DLD1 (cell line): ENCODE results near the gene NFATC3.

Source experiments
- in situ Hi-C: cut with HindIII; loops from 2 replicates; pipeline ENCODE4 v1.10.0; 2017; ENCODE audit warnings: low sequenced_read_pairs

Gene NFATC3

DNA sequence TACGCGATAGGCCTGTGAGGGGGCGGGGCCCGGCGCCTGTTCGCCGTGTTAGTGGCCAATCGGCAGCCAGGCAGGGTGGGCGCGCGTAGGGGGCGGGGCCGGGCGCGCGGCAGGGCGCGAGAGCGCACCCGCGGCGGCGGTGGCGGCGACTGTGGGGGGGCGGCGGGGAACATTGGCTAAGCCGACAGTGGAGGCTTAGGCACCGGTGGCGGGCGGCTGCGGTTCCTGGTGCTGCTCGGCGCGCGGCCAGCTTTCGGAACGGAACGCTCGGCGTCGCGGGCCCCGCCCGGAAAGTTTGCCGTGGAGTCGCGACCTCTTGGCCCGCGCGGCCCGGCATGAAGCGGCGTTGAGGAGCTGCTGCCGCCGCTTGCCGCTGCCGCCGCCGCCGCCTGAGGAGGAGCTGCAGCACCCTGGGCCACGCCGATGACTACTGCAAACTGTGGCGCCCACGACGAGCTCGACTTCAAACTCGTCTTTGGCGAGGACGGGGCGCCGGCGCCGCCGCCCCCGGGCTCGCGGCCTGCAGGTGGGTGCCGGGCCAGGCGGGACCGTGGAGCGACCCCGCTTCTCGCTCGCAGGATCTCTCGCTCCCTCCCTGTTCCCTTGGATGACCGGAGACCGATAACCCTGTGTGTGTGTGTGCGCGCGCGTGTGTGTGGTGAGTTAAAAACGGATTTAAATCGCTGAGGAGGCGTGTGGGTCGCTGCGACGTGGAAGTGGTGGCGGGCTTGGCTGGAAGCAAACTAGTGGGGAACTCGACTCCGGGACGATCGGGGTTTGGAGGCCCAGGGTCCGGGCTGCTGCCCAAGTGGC, at the start of gene NFATC3:
NFATC3 (plus strand) TSS at position 112 of the 813 bp plus-strand sequence; CDS start at position 424, 312 bp downstream.
- in situ Hi-C loops = no loop called here

DNA sequence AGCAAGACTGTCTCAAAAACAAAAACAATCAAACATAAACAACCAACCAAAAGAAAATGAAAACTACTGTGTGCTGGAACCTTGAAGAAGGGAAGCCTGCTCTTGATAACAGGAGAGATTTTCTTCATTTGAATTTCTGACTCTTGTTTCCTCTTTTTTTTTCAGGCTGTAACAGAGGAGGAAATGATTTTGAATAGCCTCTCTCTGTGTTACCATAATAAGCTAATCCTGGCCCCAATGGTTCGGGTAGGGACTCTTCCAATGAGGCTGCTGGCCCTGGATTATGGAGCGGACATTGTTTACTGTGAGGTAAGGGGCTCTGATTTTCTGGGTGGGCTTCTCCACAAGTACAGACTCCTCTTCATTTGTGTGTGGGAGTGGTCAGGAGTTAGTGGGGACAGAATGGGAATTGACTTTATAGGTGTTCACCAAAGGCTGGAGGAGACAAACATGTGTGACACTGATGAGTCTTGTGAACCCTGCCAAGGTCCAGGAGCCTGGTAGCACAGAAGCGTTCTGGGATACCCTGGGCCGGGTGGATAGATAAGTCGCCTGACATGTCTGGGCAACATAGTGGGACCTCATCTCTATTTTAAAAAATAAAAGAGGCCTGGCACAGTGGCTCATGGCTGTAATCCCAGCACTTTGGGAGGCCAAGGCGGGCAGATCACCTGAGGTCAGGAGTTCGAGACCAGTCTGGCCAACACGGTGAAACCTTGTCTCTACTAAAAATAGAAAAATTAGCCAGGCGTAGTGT, 47.2 kb upstream of the NFATC3 start:
- in situ Hi-C loops = no loop called here

DNA sequence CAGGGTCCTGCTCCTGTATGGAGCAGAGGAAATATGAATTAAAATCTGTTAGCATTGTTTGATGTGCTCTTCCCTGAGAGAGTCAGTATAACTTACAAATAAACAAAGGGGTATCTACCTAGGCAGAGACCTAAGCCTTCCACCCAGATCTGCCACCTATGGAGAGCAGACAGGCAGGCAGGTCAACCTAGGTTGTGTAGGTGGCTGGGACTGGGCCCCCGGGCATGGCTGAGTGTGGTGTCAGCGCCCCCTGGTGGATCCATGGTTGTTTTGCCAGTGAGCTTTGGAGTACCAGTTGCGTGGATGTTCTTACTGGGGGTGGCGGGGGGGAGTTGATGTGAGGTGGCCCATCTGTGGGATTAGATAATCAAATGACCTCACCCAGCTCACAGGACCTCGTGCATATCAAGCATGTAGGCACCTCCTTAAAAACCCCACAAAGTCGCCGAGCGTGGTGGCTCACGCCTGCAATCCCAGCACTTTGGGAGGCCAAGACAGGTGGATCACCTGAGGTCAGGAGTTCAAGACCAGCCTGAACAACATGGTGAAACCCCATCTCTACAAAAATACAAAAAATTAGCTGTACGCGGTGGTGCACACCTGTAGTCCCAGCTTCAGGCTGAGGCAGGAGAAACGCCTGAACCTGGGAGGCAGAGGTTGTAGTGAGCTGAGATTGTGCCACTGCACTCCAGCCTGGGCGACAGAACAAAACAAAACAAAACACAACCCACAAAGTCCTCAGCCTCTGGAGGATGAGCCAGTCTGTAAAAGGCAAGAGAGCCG, 44.5 kb upstream of the NFATC3 start:
- in situ Hi-C loops = no loop called here

- in situ Hi-C loops = no loop called here
Measured at GRCh38 chr16:68041783-68042182, 43.4 kb upstream of the NFATC3 start.

- in situ Hi-C loops = no loop called here
Measured at GRCh38 chr16:68046106-68046505, 39.1 kb upstream of the NFATC3 start.

DNA sequence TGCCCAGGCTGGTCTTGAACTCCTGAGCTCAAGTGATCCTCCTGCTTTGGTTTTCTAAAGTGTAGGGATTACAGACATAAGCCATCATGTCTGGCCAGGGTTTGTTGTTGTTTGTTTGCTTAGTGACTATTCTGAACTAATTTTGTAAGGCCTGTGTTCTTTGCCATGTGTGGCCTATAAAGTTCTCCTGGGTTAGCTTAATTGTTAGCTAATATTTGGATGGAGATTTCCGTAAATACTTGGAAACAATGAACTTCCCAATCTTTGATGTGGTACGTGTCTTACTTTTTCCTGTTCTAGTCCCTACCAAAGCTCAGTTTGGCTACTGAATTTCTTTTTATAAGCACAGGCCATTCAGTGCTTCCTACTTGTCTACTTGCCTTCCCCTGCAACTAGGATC, 37.2 kb upstream of the NFATC3 start:
- in situ Hi-C loops = no loop called here

DNA sequence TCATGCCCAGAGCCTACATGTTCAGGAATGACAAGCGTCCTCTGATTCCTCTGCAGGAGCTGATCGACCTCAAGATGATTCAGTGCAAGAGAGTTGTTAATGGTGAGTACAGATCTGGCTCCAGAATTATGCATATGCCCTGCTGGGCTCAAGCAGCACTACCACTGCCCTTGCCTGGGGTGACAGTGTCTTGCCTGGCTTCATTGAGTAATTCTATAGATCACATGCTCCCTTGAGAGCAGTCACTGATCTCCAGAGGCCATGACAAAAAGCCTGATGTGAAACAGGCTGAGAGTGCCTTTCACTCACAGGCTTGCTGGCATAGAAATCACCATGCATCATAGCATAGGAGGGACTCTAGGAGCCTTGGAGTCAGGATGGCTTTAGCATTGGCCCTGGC, 35.7 kb upstream of the NFATC3 start:
- in situ Hi-C loops = no loop called here

DNA sequence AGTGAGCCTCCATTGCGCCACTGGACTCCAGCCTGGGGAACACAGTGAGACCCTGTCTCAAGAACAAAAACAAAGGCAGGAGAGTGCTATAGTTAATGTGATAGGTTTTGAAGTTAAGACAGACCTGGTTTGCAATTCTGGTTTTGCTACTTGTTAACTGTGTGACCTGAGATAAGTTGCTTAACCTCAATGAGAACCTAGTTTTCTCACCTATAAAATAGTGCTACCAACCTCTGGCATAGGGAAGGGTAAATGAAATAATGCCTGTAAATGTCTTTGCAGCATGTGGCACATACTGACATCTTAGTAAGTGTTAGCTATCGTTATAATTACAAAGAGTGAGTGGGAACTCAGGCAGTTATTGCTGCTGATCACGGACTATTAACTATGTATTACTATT, 29.8 kb upstream of the NFATC3 start:
- in situ Hi-C loops = no loop called here

GRCh38 chr16:68059804-68060203, 25.4 kb upstream of the NFATC3 start:
- in situ Hi-C loops = no loop called here

DNA sequence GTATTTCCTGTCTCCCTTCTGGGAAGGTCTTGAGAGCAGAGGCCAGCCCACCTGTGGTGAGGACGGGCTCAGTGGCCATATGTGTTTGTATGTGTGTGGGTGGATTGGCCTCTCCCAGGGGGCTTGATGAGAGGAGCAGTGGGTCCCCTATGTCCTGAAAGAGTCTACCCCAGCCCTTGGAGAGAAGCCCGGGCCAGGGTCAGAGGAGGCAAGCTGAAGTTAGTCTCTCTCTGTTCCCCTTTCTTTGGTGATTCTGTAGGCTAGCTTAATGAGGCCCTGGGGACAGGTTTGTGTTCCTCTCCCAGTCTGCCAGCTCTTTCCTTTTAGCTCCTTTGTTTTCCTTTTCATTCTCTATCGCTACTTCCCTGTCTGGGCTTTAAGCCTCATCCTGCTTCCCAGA, 23.8 kb upstream of the NFATC3 start:
- in situ Hi-C loops = no loop called here

DNA sequence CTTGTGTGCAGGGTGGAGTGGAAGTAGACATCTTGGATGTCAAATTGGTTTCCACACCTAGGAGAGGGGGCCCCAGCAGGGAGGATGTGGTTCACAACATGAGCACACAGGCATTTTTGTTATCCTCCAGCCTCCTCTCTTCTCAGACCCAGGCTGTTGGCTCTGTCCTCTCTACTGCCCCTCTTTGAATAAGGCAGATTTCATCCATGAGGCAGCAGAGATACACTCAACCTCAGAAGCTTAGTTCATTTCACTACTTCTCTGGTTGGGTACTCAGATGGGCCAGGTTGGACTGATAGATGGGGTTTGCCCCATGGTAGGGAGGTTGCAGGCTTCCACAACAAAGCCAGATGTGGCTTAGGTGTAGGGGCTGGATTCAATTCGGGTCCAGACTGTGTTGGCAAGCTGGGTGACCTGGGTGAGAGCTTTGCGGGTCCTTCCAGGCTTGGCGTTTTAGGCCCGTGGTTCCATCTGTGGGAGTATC, 22.2 kb upstream of the NFATC3 start:
- in situ Hi-C loops = no loop called here

DNA sequence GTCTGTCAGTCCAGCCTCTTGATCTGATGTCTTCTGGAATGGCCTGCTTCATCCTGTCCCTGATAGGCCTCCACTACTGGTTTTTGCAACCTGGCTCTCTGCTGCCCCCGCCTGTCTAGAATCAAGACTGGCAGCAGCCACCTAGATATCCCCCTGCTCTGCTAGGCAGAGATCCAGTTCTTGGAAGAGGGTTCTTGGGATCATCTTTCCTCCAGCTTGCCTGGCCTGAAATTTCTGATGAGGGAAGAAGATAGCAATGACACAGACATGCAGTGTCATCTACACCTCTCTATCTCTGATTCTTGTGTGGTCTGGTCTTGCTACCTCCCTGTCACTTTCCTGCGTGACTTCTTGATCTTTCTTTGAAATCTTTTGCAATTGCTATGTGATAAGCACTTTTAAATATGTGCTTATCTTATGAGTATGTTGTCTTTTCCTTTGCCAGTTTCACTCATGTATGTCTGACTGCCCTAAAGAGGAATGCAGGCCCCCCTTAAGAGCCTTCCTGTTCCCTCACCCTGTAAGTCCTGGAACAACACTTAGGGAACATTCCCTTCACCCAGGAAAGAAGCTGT, 20.3 kb upstream of the NFATC3 start:
- in situ Hi-C loops = no loop called here

DNA sequence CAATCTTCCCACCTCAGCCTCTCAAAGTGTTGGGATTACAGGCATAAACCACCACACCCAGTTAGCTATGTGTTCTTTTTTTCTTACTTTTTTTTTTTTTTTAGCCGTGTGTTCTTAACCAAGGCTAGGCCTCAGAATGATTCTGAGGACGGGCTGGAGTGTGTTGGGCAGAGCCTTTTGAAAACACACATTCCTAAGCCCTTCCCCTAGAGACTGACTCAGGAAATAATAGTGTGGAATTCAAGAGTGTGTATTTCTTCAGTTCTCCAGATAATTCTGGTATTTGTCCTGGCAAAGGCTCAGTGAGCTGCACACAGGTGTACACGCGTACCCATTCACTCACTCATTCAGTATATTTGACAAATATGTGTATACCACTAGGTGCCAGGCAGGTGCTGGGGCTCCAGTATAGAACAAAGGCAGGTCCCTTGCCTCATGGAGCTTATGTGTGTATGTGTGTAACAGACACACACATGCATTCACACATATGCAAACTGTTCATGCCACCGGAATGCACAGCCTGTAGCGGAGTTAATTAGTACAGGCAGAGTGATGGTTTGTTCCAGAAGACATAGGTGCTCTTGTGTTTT, 19.4 kb upstream of the NFATC3 start:
- in situ Hi-C loops = no loop called here

- in situ Hi-C loops = no loop called here
Measured at GRCh38 chr16:68066763-68067162, 18.4 kb upstream of the NFATC3 start.

DNA sequence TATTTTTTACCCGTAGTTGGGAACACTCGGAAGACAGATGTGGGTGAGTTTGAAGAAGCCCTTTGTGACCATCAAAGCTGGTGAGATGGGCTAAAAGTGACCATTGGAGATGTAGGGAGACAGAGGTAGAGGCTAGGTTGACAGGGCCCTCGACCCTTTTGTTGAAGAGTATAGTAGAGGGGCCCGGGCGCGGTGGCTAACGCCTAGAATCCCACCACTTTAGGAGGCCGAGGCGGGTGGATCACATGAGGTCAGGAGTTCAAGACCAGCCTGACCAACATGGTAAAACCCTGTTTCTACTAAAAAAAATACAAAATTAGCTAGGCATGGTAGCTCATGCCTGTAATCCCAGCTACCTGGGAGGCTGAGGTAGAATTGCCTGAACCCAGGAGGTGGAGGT, 16.2 kb upstream of the NFATC3 start:
- in situ Hi-C loops = no loop called here

DNA sequence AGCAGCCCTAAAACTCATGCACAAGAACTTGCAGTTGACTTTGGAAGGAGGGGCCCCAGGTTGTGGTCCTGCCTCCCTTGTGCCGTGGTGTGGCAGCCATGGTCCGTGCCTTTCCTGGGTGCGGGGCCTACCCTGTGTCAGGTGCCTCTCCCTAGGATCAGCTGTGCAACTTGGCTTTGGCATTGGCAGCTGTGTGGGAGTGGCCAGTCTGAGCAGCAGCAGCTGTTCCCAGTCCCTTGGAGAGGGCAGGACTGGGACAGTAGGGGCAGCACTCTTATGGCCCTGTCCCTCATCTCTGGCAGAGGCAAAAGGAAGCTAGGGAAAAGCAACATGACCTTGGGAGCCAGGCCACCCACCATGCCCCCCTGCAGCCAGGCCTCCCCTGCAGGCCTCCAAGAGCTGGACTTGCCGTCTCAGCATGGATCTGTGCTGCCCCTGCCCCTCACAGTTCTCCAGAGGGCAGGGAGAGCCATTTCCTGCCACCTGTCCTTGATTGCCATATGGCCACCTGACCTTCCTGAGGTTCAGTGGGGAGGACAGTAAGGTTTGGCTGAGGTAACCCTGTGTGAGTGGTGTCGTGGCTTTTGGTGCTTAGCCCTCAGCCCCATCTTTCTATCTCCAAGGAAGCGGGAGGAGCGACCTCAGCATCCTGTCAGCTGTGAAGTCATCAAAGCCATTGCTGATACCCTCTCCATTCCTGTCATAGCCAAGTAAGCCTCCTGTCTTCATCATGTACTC, 15.5 kb upstream of the NFATC3 start:
- in situ Hi-C loops = loop anchor here (10.0 kb wide), 1 partner anchor 65 kb away; no protein-coding TSS in a partner anchor

DNA sequence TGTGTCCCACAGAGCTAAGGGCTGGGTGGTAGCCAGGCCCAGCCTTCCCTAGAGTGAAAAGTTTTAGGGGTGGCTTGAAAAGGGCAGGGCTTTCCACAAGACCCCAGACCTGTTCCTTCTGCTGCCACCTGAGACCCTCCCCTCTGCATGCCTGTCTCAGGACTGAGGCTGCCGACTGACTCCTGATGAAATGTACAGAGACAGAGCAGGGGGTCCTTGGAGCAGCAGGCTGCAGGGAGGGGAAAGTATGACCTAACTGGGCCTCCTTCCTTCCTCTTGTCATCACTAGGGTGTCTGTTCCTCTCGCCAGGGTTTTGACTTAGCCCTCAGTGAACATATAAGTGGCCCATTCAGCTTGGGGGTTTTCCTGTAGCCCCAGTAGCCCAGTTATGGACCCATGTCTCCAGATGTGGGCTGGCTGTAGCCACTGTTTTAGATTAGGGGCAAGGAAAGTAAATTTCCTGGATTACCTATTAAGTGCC, 14.9 kb upstream of the NFATC3 start:
- in situ Hi-C loops = loop anchor here (10.0 kb wide), 1 partner anchor 65 kb away; no protein-coding TSS in a partner anchor

- in situ Hi-C loops = loop anchor here (10.0 kb wide), 1 partner anchor 66 kb away; no protein-coding TSS in a partner anchor
Measured at GRCh38 chr16:68070806-68071517, 14.2 kb upstream of the NFATC3 start.

DNA sequence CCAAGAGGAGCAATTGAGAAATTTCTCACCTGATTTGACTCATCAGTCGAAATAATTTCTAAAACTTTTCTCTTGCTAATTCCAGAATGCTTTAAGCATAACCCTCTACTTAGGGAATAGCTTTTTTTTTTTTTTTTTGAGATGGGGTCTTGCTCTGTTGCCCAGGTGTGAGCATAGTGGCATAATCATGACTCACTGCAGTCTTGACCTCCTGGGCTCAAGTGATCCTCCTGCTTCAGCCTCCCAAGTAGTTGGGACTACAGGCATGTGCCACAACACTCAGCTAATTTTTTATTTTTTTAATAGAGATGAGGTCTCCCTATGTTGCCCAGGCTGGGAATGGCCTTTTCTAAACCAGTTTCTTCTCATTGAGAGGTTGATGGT, 13.7 kb upstream of the NFATC3 start:
- in situ Hi-C loops = loop anchor here (10.0 kb wide), 1 partner anchor 67 kb away; no protein-coding TSS in a partner anchor
